SU-DHL-6 (cell line): Measurements from ENCODE around the gene HIRIP3.
"Not testable (repeated sequence)": the region's sequence is repeated elsewhere in the genome, so short reads cannot be mapped to it uniquely, and the experiment has no call there.

Experiments used
- H2AFZ ChIP-seq: fragments of 200-600 bp; sonication (generic); 2 replicates; pipeline ENCODE4 v1.6.1; 2014; ENCODE audit warnings: low read depth, mild to moderate bottlenecking, moderate library complexity, mixed read lengths, antibody characterized with exemption, low read length; ENCODE audit not compliant: severe bottlenecking
- H3F3A ChIP-seq: fragments of 200-600 bp; shearing (Covaris generic); 2 replicates; pipeline ENCODE4 v1.6.0; 2016; ENCODE audit warnings: antibody characterized with exemption, mild to moderate bottlenecking; ENCODE audit not compliant: insufficient read depth
- H3K27ac ChIP-seq: fragments of 200-600 bp; sonication (generic); 2 replicates; pipeline ENCODE4 v1.5.1; 2016; ENCODE audit warnings: low read depth, mild to moderate bottlenecking, low read length, moderate library complexity, mixed read lengths
- H3K27me3 ChIP-seq: fragments of 200-600 bp; sonication (generic), shearing (Covaris generic); 2 replicates; pipeline ENCODE4 v1.6.0; 2014; ENCODE audit warnings: mild to moderate bottlenecking, low read length
- H3K36me3 ChIP-seq: fragments of 200-600 bp; sonication (generic); 2 replicates; pipeline ENCODE4 v1.6.1; 2014; ENCODE audit warnings: mild to moderate bottlenecking, low read length, mixed read lengths
- H3K4me2 ChIP-seq: fragments of 300-600, 200-600 bp; shearing (Covaris generic), sonication (generic); 2 replicates; pipeline ENCODE4 v1.6.0; 2014; ENCODE audit warnings: low read length, low read depth, mild to moderate bottlenecking; ENCODE audit not compliant: poor library complexity, severe bottlenecking
- H3K4me3 ChIP-seq: fragments of 200-600 bp; sonication (generic); 2 replicates; pipeline ENCODE4 v1.5.1; 2014; ENCODE audit warnings: antibody characterized with exemption, low read length, mild to moderate bottlenecking, mixed read lengths; ENCODE audit not compliant: insufficient read depth, poor library complexity, severe bottlenecking
- H3K79me2 ChIP-seq: fragments of 200-600 bp; sonication (generic); 2 replicates; pipeline ENCODE4 v1.6.1; 2014; ENCODE audit warnings: mild to moderate bottlenecking, low read length, moderate library complexity; ENCODE audit not compliant: insufficient read depth
- H3K9ac ChIP-seq: fragments of 200-600 bp; sonication (generic); 2 replicates; pipeline ENCODE4 v1.7.0; 2014; ENCODE audit warnings: mild to moderate bottlenecking, low read length
- H3K9me2 ChIP-seq: fragments of 200-600 bp; sonication (generic); replicated peaks from 2 replicates; pipeline ENCODE4 v1.6.1; 2014; ENCODE audit warnings: low read length; ENCODE audit not compliant: insufficient read depth
- H3K9me3 ChIP-seq: fragments of 200-600 bp; sonication (generic); 2 replicates; pipeline ENCODE4 v1.6.1; 2014; ENCODE audit warnings: low read length, mixed read lengths; ENCODE audit not compliant: insufficient read depth
- H4K20me1 ChIP-seq: fragments of 200-600 bp; sonication (generic); 2 replicates; pipeline ENCODE4 v1.6.1; 2014; ENCODE audit warnings: low read depth, mild to moderate bottlenecking, antibody characterized with exemption, low read length, moderate library complexity, mixed read lengths
- EZH2phosphoT487 ChIP-seq: fragments of 200-600 bp; sonication (generic), shearing (Covaris generic); conservative IDR thresholded peaks from 2 replicates; pipeline ENCODE4 v1.6.1; 2018; ENCODE audit warnings: mild to moderate bottlenecking, antibody characterized with exemption, low read length, moderate library complexity, mixed read lengths
- TF ChIP-seq, protein P1 (sequence below): fragments of 200-600 bp; sonication (generic); IDR thresholded peaks from one replicate; pipeline ENCODE4 v1.5.1; 2017; ENCODE audit warnings: antibody characterized with exemption, mild to moderate bottlenecking, low read length, moderate library complexity; ENCODE audit not compliant: insufficient read depth, poor library complexity, severe bottlenecking

HIRIP3 gene

GRCh38 chr16:29995324-29995910, at the start of gene HIRIP3:
Gene HIRIP3, minus strand, starts transcription at chr16:29995617. Its CDS starts 12 bp downstream, at chr16:29995605.
- Histone ChIP-seq H3K36me3 (no peaks in the 10 kb centered on the region), H3K4me2 (peak within 1 kb of the TSS; percentile 89), H2AFZ (peak within 1 kb of the TSS; percentile 85), H3K9me3 (no peaks in the 10 kb centered on the region), H3F3A (peaks cover 10% of the 10 kb centered on the region; the same call in 1 of the 2 replicates), H3K27me3 (no peaks in the 10 kb centered on the region), H3K79me2 (peaks cover 11% of the 10 kb centered on the region), H4K20me1 (no peaks in the 10 kb centered on the region), H3K4me3 (peak within 1 kb of the TSS; percentile 80), H3K9ac (peak within 1 kb of the TSS; percentile 89), H3K9me2 (no peaks in the 10 kb centered on the region), H3K27ac (peak within 1 kb of the TSS; percentile 93)
- no peak for TF ChIP-seq EZH2phosphoT487
- TF ChIP-seq, protein P1, sequence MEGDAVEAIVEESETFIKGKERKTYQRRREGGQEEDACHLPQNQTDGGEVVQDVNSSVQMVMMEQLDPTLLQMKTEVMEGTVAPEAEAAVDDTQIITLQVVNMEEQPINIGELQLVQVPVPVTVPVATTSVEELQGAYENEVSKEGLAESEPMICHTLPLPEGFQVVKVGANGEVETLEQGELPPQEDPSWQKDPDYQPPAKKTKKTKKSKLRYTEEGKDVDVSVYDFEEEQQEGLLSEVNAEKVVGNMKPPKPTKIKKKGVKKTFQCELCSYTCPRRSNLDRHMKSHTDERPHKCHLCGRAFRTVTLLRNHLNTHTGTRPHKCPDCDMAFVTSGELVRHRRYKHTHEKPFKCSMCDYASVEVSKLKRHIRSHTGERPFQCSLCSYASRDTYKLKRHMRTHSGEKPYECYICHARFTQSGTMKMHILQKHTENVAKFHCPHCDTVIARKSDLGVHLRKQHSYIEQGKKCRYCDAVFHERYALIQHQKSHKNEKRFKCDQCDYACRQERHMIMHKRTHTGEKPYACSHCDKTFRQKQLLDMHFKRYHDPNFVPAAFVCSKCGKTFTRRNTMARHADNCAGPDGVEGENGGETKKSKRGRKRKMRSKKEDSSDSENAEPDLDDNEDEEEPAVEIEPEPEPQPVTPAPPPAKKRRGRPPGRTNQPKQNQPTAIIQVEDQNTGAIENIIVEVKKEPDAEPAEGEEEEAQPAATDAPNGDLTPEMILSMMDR, result no peak

GRCh38 chr16:30041841-30042240, 46.4 kb upstream of the HIRIP3 start:
- no peaks in the 10 kb centered on the region for H3K27me3 ChIP-seq
- TF ChIP-seq, protein P1, result no peak
- no peak for TF ChIP-seq EZH2phosphoT487
- H3K9me3 ChIP-seq, result no peaks in the 10 kb centered on the region

DNA sequence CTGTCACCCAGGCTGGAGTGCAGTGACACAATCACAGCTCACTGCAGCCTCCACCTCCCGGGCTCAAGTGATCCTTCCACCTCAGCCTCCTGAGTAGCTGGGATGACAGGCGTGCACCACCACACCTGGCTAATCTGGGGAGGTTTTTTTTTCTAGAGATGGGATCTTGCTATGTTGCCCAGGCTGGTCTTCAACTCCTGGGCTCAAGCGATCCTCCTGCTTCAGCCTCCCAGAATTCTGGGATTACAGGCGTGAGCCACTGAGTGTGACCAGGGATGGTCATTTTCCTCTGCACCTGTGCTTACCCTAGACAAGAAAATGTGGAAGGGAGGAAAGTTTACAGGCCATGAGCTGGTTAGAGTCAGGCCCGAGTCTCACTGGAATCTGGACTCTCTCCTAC, 45.3 kb upstream of the HIRIP3 start:
- H3K79me2 ChIP-seq, H3K4me3 ChIP-seq, H3K4me2 ChIP-seq, H3F3A ChIP-seq, H3K9me3 ChIP-seq, H3K36me3 ChIP-seq, H4K20me1 ChIP-seq, H3K27ac ChIP-seq, H2AFZ ChIP-seq, H3K9ac ChIP-seq, H3K27me3 ChIP-seq, H3K9me2 ChIP-seq: not testable (repeated sequence)

More at GRCh38 chr16:30041841-30042240, 46.4 kb upstream of the HIRIP3 start:
- H3F3A ChIP-seq, result no peaks in the 10 kb centered on the region
- no peak overlapping the region for H3K27ac ChIP-seq
- no peak overlapping the region for H2AFZ ChIP-seq
- no peak overlapping the region for H3K4me3 ChIP-seq
- H3K9me2 ChIP-seq, result no peaks in the 10 kb centered on the region
- no peaks in the 10 kb centered on the region for H3K36me3 ChIP-seq
- H3K4me2 ChIP-seq, result no peak overlapping the region
- H4K20me1 ChIP-seq, result no peaks in the 10 kb centered on the region
- H3K9ac ChIP-seq, result no peak overlapping the region
- no peaks in the 10 kb centered on the region for H3K79me2 ChIP-seq

- H2AFZ ChIP-seq, result no peak overlapping the region
- no peaks in the 10 kb centered on the region for H3F3A ChIP-seq
- H4K20me1 ChIP-seq, result no peaks in the 10 kb centered on the region
- no peak overlapping the region for H3K4me2 ChIP-seq
- no peak for TF ChIP-seq EZH2phosphoT487
- TF ChIP-seq, protein P1, result no peak
- no peaks in the 10 kb centered on the region for H3K27me3 ChIP-seq
- H3K27ac ChIP-seq, result no peak overlapping the region
- no peak overlapping the region for H3K4me3 ChIP-seq
- no peak overlapping the region for H3K9ac ChIP-seq
- no peaks in the 10 kb centered on the region for H3K36me3 ChIP-seq
- H3K79me2 ChIP-seq, result no peaks in the 10 kb centered on the region
- H3K9me3 ChIP-seq, result no peaks in the 10 kb centered on the region
- no peaks in the 10 kb centered on the region for H3K9me2 ChIP-seq
These were observed 44.8 kb upstream of the HIRIP3 start for GRCh38 chr16:30040221-30040620.
